ENCODE measurements around the gene REEP1.

GRCh38 chr2:86298411-86299390, 38.7 kb downstream of the REEP1 start:
- no peak for TF ChIP-seq EZH2 (IDR thresholded peaks at IDR 0.05; ENCODE audit: borderline replicate concordance, low read length)
- TF ChIP-seq, protein P1, sequence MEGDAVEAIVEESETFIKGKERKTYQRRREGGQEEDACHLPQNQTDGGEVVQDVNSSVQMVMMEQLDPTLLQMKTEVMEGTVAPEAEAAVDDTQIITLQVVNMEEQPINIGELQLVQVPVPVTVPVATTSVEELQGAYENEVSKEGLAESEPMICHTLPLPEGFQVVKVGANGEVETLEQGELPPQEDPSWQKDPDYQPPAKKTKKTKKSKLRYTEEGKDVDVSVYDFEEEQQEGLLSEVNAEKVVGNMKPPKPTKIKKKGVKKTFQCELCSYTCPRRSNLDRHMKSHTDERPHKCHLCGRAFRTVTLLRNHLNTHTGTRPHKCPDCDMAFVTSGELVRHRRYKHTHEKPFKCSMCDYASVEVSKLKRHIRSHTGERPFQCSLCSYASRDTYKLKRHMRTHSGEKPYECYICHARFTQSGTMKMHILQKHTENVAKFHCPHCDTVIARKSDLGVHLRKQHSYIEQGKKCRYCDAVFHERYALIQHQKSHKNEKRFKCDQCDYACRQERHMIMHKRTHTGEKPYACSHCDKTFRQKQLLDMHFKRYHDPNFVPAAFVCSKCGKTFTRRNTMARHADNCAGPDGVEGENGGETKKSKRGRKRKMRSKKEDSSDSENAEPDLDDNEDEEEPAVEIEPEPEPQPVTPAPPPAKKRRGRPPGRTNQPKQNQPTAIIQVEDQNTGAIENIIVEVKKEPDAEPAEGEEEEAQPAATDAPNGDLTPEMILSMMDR (conservative IDR thresholded peaks at IDR 0.05 in 1 of 2, IDR thresholded peaks at IDR 0.05 in 1 of 2; ENCODE audit: extremely low read depth in 1 of 2, insufficient read depth in 1 of 2, low read depth in 1 of 2, low read length in 2 of 2), result peak in 1 of 2 donors; percentile 27

Data from mammary epithelial cell (primary cell).